HG03175 (cell line): ENCODE results near the gene CST1.
"Not testable (repeated sequence)": the region's sequence is repeated elsewhere in the genome, so short reads cannot be mapped to it uniquely, and the experiment has no call there.

Experiments used
- ATAC-seq: cut with Tn5 transposase; IDR thresholded peaks from one replicate; pipeline ENCODE4 v1.9.1; 2021; ENCODE audit warnings: mild to moderate bottlenecking, moderate library complexity; ENCODE audit not compliant: unreplicated experiment

Gene CST1

GRCh38 chr20:23755131-23755611 is 4.4 kb upstream of the CST1 start:
- not testable (repeated sequence) for ATAC-seq

GRCh38 chr20:23754731-23755130 is 4.0 kb upstream of the CST1 start:
- ATAC-seq: no peak

- ATAC-seq: no peak
Observed at GRCh38 chr20:23753589-23753988, 2.9 kb upstream of the CST1 start.

GRCh38 chr20:23753194-23753548 is 2.4 kb upstream of the CST1 start:
- ATAC-seq: no peak

- no peak for ATAC-seq
Observed at GRCh38 chr20:23752481-23753193, 1.9 kb upstream of the CST1 start.

GRCh38 chr20:23752019-23752418 is 1.3 kb upstream of the CST1 start:
- ATAC-seq: no peak

- no peak for ATAC-seq
Observed at GRCh38 chr20:23749746-23750145, 989 bp downstream of the CST1 start.

- not testable (repeated sequence) for ATAC-seq
Observed at GRCh38 chr20:23748975-23749374, 1.8 kb downstream of the CST1 start.

GRCh38 chr20:23747551-23747950 is 3.2 kb downstream of the CST1 start:
- ATAC-seq: not testable (repeated sequence)

- not testable (repeated sequence) for ATAC-seq
Observed at GRCh38 chr20:23747092-23747491, 3.6 kb downstream of the CST1 start.

GRCh38 chr20:23746321-23746720 is 4.4 kb downstream of the CST1 start:
- ATAC-seq: no peak

- no peak for ATAC-seq
Observed at GRCh38 chr20:23745247-23745646, 5.5 kb downstream of the CST1 start.

- no peak for ATAC-seq
Observed at GRCh38 chr20:23744817-23745216, 5.9 kb downstream of the CST1 start.

GRCh38 chr20:23735391-23735790 is 15.3 kb downstream of the CST1 start:
- not testable (repeated sequence) for ATAC-seq

- ATAC-seq: not testable (repeated sequence)
Observed at GRCh38 chr20:23734949-23735348, 15.8 kb downstream of the CST1 start.

- ATAC-seq: not testable (repeated sequence)
Observed at GRCh38 chr20:23734440-23734839, 16.3 kb downstream of the CST1 start.

GRCh38 chr20:23727016-23727415 is 23.7 kb downstream of the CST1 start:
- no peak for ATAC-seq

- no peak for ATAC-seq
Observed at GRCh38 chr20:23725102-23725501, 25.6 kb downstream of the CST1 start.

- ATAC-seq: peak; percentile 70
Observed at GRCh38 chr20:23723659-23724307, 27.0 kb downstream of the CST1 start.

- ATAC-seq: not testable (repeated sequence)
Observed at GRCh38 chr20:23722851-23723250, 27.9 kb downstream of the CST1 start.

- no peak for ATAC-seq
Observed at GRCh38 chr20:23721962-23722361, 28.8 kb downstream of the CST1 start.

GRCh38 chr20:23719351-23719750 is 31.4 kb downstream of the CST1 start:
- ATAC-seq: not testable (repeated sequence)
